Activated CD4-positive, CD25-positive, alpha-beta regulatory T cell treated with anti-CD3 and anti-CD28 coated beads, Interleukin-2, amount 50 U/mL, for 72 hours (primary cell): Measurements from ENCODE around the gene SSTR1.

ENCODE experiments used
- DNase-seq: peaks from one replicate; pipeline ENCODE4 v3.0.0; 2021

SSTR1 gene

GRCh38 chr14:38243696-38244240 is 36.1 kb downstream of the SSTR1 start:
- no peak for DNase-seq

DNA sequence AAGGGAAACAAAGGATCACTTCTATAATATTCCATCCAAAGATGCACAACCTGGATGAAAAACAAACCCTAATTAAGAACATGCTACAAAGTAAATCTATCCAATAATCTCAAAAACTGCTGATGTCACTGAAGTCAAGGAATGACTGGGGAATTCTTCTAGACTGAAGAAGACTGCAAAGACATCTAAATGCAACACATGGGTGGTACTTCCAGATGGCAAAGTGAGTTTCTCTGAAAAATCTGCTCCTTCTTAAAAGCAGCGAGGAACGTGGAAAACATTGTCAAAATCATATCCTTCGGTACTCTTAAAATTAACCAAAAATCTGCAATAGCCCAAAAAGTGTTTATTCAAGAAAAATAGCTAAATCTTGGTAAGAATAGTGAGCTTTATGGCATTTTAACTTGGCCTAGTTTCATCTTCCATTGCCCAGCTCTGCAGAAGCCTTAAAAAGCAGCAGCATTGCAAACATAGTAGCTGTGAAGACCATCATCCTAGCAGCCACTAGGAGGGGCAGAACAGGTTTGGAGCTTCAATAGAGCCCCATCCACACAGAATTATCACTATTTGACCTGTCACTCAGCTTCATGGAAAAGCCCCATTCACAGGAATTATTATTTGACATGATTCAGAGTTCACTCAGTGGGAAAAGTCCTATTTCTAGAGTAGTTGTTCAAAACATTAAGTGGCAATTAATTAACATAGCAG is 40.8 kb downstream of the SSTR1 start:
- DNase-seq: no peak

DNA sequence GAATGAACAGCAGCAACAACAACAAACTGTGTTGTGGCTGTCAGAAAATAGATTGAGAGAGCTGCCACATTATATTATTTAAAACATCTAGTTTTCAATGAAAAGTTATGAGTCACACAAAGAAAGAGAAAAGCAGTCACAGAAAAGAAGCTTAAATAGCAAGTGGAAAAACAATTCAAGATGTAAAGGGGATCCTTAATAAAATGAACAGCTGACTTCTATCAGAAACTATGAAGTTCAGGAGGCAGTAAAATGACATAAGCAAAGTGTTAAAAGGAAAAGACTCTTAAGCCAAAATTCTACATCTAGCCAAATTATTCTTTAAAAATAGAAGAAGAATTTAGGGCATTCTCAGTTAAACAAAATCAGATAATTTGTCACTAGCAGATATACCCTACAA is 42.6 kb downstream of the SSTR1 start:
- no peak for DNase-seq

GRCh38 chr14:38252066-38252710 is 44.5 kb downstream of the SSTR1 start:
- DNase-seq: no peak

DNA sequence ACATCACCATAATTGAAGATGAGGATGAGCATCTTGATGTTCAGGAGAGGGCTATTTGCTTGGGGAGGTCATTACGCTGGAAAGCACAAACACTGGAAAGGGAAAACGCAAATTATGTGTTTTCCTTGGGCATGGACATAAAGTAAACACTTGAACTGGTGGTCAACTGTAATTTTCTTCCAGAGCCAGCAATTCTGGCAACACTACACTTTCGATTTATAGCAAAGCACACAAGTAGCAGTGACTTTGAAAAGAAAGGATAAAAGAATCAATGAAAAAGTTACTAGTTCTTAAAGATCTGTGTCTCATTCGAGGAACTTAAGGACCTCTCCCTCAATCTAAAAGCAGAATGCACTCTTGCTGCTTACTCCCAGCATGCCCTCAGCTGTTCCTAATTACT is 46.0 kb downstream of the SSTR1 start:
- no peak for DNase-seq

DNA sequence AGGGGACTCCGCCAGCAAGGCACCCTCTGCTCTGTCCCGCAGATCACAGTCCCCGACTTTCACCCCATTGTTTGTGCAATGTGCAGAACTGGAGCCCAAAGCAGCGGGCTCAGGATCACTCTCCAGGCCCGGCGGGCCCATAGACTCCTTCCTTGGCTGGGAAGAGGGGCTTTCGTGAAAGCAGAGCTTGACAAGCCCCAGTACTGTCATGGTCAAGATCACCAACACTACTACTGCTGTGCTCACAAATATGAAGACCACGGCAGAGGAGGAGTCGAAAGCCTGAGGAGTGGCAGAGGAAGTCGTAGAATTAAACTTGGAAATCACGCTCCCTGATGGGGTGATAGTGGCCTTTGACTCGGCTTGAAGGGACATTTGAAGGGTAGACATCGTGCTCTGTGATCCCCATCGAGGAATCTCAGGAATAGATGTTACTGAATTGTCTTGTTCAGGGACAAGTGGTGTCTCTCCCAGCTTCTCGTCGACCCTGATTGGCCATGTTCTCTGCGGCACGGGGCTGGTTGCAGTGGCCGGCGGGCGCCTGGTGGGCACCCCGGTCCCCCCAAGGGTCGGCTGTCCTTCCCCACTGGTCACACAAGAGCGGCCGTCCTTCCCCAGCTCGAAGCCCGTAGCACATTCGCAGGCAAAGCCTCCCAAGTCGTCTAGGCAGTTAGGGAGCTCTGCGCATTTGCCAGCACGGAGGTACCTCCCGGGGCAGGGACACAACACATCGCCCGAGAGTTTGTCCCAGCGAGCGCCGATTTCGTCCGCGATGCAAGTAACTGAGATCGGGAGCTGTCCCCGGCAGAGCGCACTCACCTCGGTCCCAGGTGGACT is 47.1 kb downstream of the SSTR1 start:
- DNase-seq: no peak

DNA sequence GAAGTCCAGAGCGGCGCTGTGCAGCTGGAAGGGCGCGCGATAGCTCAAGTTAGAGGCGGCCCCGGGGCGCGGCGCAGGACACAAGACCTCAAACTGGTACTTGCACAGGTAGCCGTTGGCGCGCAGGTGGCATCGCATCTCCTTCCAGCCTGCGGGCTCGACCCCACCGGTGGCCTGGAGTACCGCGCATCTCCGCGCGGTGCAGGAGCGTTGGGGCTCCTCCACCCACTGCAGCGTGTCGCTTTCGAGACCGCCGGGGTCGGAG is 47.6 kb downstream of the SSTR1 start:
- DNase-seq: peak; percentile 29

DNA sequence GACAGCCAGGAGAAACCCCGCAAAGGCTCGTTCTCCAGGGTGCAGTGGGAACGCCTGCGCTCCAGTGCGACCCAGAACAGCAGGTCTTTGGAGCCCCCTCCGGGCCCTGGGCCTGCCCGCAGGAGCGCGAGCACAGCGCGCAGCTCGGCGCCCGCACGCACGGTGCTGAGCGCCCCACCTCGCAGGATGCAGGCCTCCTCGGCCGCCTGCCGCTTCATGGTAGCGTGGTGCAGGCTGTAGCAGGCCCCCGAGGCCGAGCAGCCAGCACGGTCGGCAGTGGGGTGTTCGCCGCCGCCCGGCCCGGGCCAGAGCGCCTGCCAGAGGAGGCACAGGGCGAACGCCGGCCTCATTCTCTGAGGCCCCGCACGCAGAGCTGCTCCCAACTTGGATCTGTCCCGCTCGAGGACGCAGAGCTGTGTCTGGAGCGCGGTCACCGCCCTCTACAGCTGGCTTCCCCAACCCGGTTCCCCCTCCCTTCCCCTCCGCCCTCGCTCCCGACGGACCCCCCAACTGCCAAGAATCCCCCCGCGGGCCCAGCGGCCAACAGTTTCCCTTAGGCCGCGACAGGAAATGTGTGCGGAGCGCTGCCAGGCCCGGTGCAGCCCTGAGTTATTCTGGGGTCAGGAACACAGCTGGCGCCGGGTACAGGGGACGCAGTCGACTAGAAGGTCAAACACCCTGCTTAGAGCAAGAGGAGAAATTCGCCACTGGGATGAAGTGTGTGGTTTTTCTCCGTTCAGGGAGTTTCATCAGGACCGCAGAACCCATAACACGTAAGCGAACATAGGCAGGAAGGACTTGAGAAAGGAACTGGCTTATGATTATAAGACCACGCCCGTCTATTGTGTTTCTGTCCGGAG is 48.2 kb downstream of the SSTR1 start, which contains the start of gene CLEC14A:
TSS of gene CLEC14A (minus strand) at position 421 of the 860 bp plus-strand sequence. CDS start at position 350, 71 bp downstream.
- DNase-seq: peak; percentile 30

- DNase-seq: no peak
Measured at GRCh38 chr14:38256533-38256840, 48.8 kb downstream of the SSTR1 start.

GRCh38 chr14:38257507-38257906 is 49.8 kb downstream of the SSTR1 start:
- no peak for DNase-seq

DNA sequence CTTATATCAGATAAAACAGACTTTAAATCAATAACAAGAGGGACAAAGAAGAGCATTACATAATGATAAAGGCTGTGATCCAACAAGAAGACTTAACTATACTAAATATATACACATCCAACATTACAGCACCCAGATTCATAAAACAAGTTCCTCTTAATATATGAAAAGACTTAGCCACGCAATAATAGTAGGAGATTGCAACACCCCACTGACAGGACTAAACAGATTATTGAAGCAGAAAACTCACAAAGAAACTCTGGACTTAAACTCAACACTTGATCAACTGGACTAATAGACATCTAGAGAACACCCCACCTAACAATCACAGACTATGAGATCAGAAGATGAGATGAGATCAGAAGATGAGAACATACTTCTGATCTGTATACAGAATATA is 53.9 kb downstream of the SSTR1 start:
- no peak for DNase-seq
